HCT116 (cell line): Measurements from ENCODE around the gene SOS1. TPM values are rescaled to one million over a fixed set of nuclear protein-coding genes. Genes with fewer than 3 reads are reported as not detected.

Experiments used
- ATAC-seq: fragments of 200-7000 bp; cut with Tn5 transposase; 2 replicates; pipeline ENCODE4 v1.9.1; 2020; ENCODE audit warnings: mild to moderate bottlenecking, moderate library complexity
- BruUV-seq: library from RNA; stranded (reverse); fragments of 400-500 nt; replicated peaks from 2 replicates; lab custom pipeline; 2021; lab: Mats Ljungman, UMichigan
- CTCF ChIA-PET: fragments of 300-600 bp; sonication (Branson Sonifier 250); formaldehyde crosslinking; loops from one replicate; lab custom pipeline; 2021; ENCODE audit warnings: antibody characterized with exemption; lab: Charles Lee
- POLR2A ChIA-PET: fragments of 300-600, 350-600 bp; sonication (Branson Sonifier 250); formaldehyde crosslinking; loops from one replicate; lab custom pipeline; 2021; ENCODE audit warnings: antibody characterized with exemption; lab: Charles Lee
- RAD21 ChIA-PET, 2 experiments: fragments of 300-600 bp; sonication (Branson Sonifier 250); formaldehyde crosslinking; loops; one replicate each; lab custom pipeline; 2023; ENCODE audit warnings: low total read pairs in 2 of 2; ENCODE audit not compliant: uncharacterized antibody in 2 of 2, unreplicated experiment in 2 of 2, low non-redundant PET in 1 of 2; lab: Charles Lee
- DNase-seq: peaks from one replicate; pipeline ENCODE4 v3.0.0-alpha.2; 2010; ENCODE audit warnings: low read depth, low spot score
- H2AFZ ChIP-seq: fragments of 200-600 bp; shearing (Covaris generic), sonication (generic); 2 replicates; pipeline ENCODE4 v1.6.1; 2017; ENCODE audit warnings: low read depth, mixed run types, mixed read lengths, antibody characterized with exemption, low read length; ENCODE audit not compliant: poor library complexity, severe bottlenecking
- H3K27ac ChIP-seq: 2 replicates; pipeline ENCODE4 v1.5.1; 2012; ENCODE audit warnings: low read depth, low read length
- H3K27me3 ChIP-seq: fragments of 200-600 bp; sonication (generic); 2 replicates; pipeline ENCODE4 v1.6.1; 2016; ENCODE audit warnings: mixed run types, low read length, mixed read lengths; ENCODE audit not compliant: insufficient read depth
- H3K36me3 ChIP-seq, 2 experiments: fragments of 200-500 bp in 1 of 2; fragments of 200-600 bp in 1 of 2; sonication (Bioruptor generic) in 1 of 2; sonication (generic) in 1 of 2; 2 replicates each; pipeline versions ENCODE4 v1.5.1 to v1.6.1; 2014 to 2016; ENCODE audit warnings: low read length in 2 of 2, inconsistent platforms in 1 of 2, mixed read lengths in 1 of 2, mixed run types in 1 of 2; ENCODE audit not compliant: insufficient read depth in 2 of 2, control insufficient read depth in 1 of 2
- H3K4me1 ChIP-seq, 2 experiments: fragments of 200-600 bp in 1 of 2; sonication (generic) in 1 of 2; 2 replicates each; pipeline versions ENCODE4 v1.5.1 to v1.6.1; 2012 to 2017; ENCODE audit warnings: low read length in 2 of 2, inconsistent platforms in 1 of 2, mild to moderate bottlenecking in 1 of 2, mixed read lengths in 1 of 2, mixed run types in 1 of 2, moderate library complexity in 1 of 2; ENCODE audit not compliant: insufficient read depth in 2 of 2, control insufficient read depth in 1 of 2
- H3K4me2 ChIP-seq: fragments of 200-600 bp; sonication (generic); 2 replicates; pipeline ENCODE4 v1.6.1; 2017; ENCODE audit warnings: mixed run types, low read length, mixed read lengths
- H3K4me3 ChIP-seq, 2 experiments: fragments of 200-600 bp in 1 of 2; sonication (generic) in 1 of 2; replicated peaks in 1 of 2; 2 replicates each; pipeline ENCODE4 v1.5.1; 2011 to 2016; ENCODE audit warnings: low read length in 2 of 2, control low read depth in 1 of 2, low read depth in 1 of 2, mild to moderate bottlenecking in 1 of 2, mixed read lengths in 1 of 2, mixed run types in 1 of 2
- H3K79me2 ChIP-seq: fragments of 200-600 bp; sonication (generic); 2 replicates; pipeline ENCODE4 v1.6.1; 2017; ENCODE audit warnings: mild to moderate bottlenecking, mixed run types, low read length, moderate library complexity, mixed read lengths; ENCODE audit not compliant: insufficient read depth
- H3K9ac ChIP-seq: fragments of 200-600 bp; sonication (generic); 2 replicates; pipeline ENCODE4 v1.6.1; 2016; ENCODE audit warnings: low read length, mixed read lengths
- H3K9me2 ChIP-seq: fragments of 200-600 bp; sonication (generic), shearing (Covaris generic); 2 replicates; pipeline ENCODE4 v1.6.1; 2017; ENCODE audit warnings: mixed run types, mild to moderate bottlenecking, moderate library complexity; ENCODE audit not compliant: insufficient read depth
- H3K9me3 ChIP-seq, 2 experiments: fragments of 200-500 bp in 1 of 2; fragments of 200-600 bp in 1 of 2; sonication (Bioruptor generic) in 1 of 2; sonication (generic) in 1 of 2; 2 replicates each; pipeline ENCODE4 v1.6.1; 2014 to 2017; ENCODE audit warnings: low read length in 2 of 2, mixed read lengths in 2 of 2, inconsistent platforms in 1 of 2, low read depth in 1 of 2, mild to moderate bottlenecking in 1 of 2, mixed run types in 1 of 2, moderate library complexity in 1 of 2; ENCODE audit not compliant: control insufficient read depth in 1 of 2, insufficient read depth in 1 of 2
- H4K20me1 ChIP-seq: fragments of 200-600 bp; sonication (generic), shearing (Covaris generic); 2 replicates; pipeline ENCODE4 v1.6.1; 2017; ENCODE audit warnings: mixed run types, mild to moderate bottlenecking, moderate library complexity; ENCODE audit not compliant: insufficient read depth
- EZH2 ChIP-seq: fragments of 200-600 bp; sonication (generic); IDR thresholded peaks from 2 replicates; pipeline ENCODE4 v1.6.1; 2017; ENCODE audit warnings: antibody characterized with exemption, mixed run types
- EZH2phosphoT487 ChIP-seq: fragments of 200-600 bp; IDR thresholded peaks from 2 replicates; pipeline ENCODE4 v1.6.1; 2018; ENCODE audit warnings: antibody characterized with exemption, borderline replicate concordance
- FOSL1 ChIP-seq: IDR thresholded peaks from 2 replicates; pipeline ENCODE4 v1.6.1; 2012; ENCODE audit warnings: low read depth
- POLR2AphosphoS5 ChIP-seq: IDR thresholded peaks from 2 replicates; pipeline ENCODE4 v1.6.1; 2011; ENCODE audit warnings: mild to moderate bottlenecking, low read depth, low read length, moderate library complexity
- REST ChIP-seq: IDR thresholded peaks from 2 replicates; pipeline ENCODE4 v1.6.1; 2012; ENCODE audit warnings: low read depth
- SRF ChIP-seq: IDR thresholded peaks from 2 replicates; pipeline ENCODE4 v1.6.1; 2012; ENCODE audit warnings: low read depth
- YY1 ChIP-seq: IDR thresholded peaks from 2 replicates; pipeline ENCODE4 v1.6.1; 2011; ENCODE audit warnings: low read length, low read depth, moderate library complexity, mild to moderate bottlenecking; ENCODE audit not compliant: insufficient replicate concordance; ENCODE audit errors: extremely low read depth
- intact Hi-C: fragments of 100-400 bp; cut with micrococcal nuclease; formaldehyde crosslinking; loops from 2 replicates; pipeline ENCODE4 v1.10.0; 2022
- total RNA-seq: library from RNA; stranded (reverse); gene quantifications from one replicate; pipeline ENCODE4 v1.2.1, GENCODE V29; 2021; ENCODE audit not compliant: unreplicated experiment
- TF ChIP-seq, protein P1 (sequence below): IDR thresholded peaks from 2 replicates; pipeline ENCODE4 v1.6.1; 2012

Gene SOS1
- total RNA-seq, 1 experiment from 2014 or later: 19.4 TPM

GRCh38 chr2:39136799-39137198 lies 15.9 kb upstream of the SOS1 start:
- Histone ChIP-seq H3K27me3 (no peaks in the 10 kb centered on the region), H3K27ac (no peak overlapping the region), H3K9me2 (no peaks in the 10 kb centered on the region), H3K79me2 (no peaks in the 10 kb centered on the region), H3K4me3 (no peak overlapping the region), H3K4me2 (no peak overlapping the region), H3K9me3 (no peaks in the 10 kb centered on the region), H2AFZ (no peak overlapping the region), H3K9ac (no peak overlapping the region), H4K20me1 (no peaks in the 10 kb centered on the region), H3K4me1 (no peaks in the 10 kb centered on the region), H3K36me3 (no peaks in the 10 kb centered on the region)
- intact Hi-C loops: no loop called here
- TF ChIP-seq EZH2phosphoT487 (no peak), FOSL1 (no peak), YY1 (no peak), EZH2 (no peak), POLR2AphosphoS5 (no peak), REST (no peak), SRF (no peak)
- TF ChIP-seq, protein P1, sequence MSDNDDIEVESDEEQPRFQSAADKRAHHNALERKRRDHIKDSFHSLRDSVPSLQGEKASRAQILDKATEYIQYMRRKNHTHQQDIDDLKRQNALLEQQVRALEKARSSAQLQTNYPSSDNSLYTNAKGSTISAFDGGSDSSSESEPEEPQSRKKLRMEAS: no peak
- CTCF ChIA-PET: no interaction called here
- POLR2A ChIA-PET: no interaction called here
- RAD21 ChIA-PET: no interaction called here
- no peak for ATAC-seq
- BruUV-seq: no TSS peak
- DNase-seq: no peak
